Heart left ventricle (tissue), 16 donors: ENCODE results near the gene IL23R. TPM values are rescaled to one million over a fixed set of nuclear protein-coding genes. Genes with fewer than 3 reads are reported as not detected.
"Not testable (repeated sequence)": the region's sequence is repeated elsewhere in the genome, so short reads cannot be mapped to it uniquely, and the experiment has no call there.

Source experiments
- ATAC-seq, 4 donors: fragments of 200-7000 bp; cut with Tn5 transposase; one replicate each; pipeline ENCODE4 v1.9.1; 2020 to 2022; ENCODE audit warnings: moderate library complexity in 4 of 4, mild to moderate bottlenecking in 3 of 4, moderate number of reproducible peaks in 1 of 4
- DNase-seq, 5 donors: peaks; one replicate each; pipeline ENCODE4 v3.0.0-alpha.2; 2020
- H3K27ac ChIP-seq, 12 donors: fragments of 200-600 bp; sonication (generic) in 4 of 12; one replicate each; pipeline versions ENCODE4 v1.5.0 to v1.8.0; 2016 to 2022; ENCODE audit warnings: mild to moderate bottlenecking in 2 of 12
- H3K27me3 ChIP-seq, 9 donors: fragments of 200-600 bp; sonication (generic) in 2 of 9; one replicate each; pipeline versions ENCODE4 v1.5.1 to v1.8.0; 2016 to 2022; ENCODE audit warnings: mild to moderate bottlenecking in 3 of 9
- H3K36me3 ChIP-seq, 9 donors: fragments of 200-600 bp; sonication (generic) in 2 of 9; one replicate each; pipeline versions ENCODE4 v1.5.0 to v1.8.0; 2018 to 2022; ENCODE audit warnings: mild to moderate bottlenecking in 2 of 9
- H3K4me1 ChIP-seq, 12 donors: fragments of 200-600 bp; sonication (generic) in 4 of 12; one replicate each; pipeline versions ENCODE4 v1.5.0 to v1.8.0; 2016 to 2022; ENCODE audit warnings: mild to moderate bottlenecking in 3 of 12
- H3K4me3 ChIP-seq, 12 donors: fragments of 200-600 bp; sonication (generic) in 4 of 12; one replicate each; pipeline versions ENCODE4 v1.5.0 to v1.8.0; 2017 to 2022; ENCODE audit warnings: mild to moderate bottlenecking in 9 of 12, moderate library complexity in 4 of 12
- H3K9me3 ChIP-seq, 12 donors: fragments of 200-600 bp; sonication (generic) in 4 of 12; one replicate each; pipeline versions ENCODE4 v1.5.0 to v1.8.0; 2016 to 2022; ENCODE audit warnings: mild to moderate bottlenecking in 1 of 12
- CTCF ChIP-seq, 12 donors: fragments of 200-600 bp; sonication (generic) in 4 of 12; IDR thresholded peaks; one replicate each; pipeline versions ENCODE4 v1.5.0 to v1.8.0; 2018 to 2022; ENCODE audit warnings: antibody characterized with exemption in 12 of 12, mild to moderate bottlenecking in 5 of 12
- POLR2A ChIP-seq, 2 donors: fragments of 450-650 bp; IDR thresholded peaks; one replicate each; pipeline ENCODE4 v1.6.1; 2017; ENCODE audit warnings: antibody characterized with exemption in 2 of 2, mild to moderate bottlenecking in 2 of 2, moderate library complexity in 2 of 2
- WGBS, 4 donors: extraction: QIAGEN DNeasy Blood & Tissue Kit in 2 of 4; methylation state at CpG; one replicate each; pipeline versions ENCODE4 v1.1.5 to v1.1.7; 2013 to 2018; 5-methylcytosine and 5-hydroxymethylcytosine counted together
- intact Hi-C, 10 donors: fragments of 100-400 bp; cut with DNase I; formaldehyde crosslinking; loops; one replicate each; pipeline versions ENCODE4 v1.11.1 to v1.14.2; 2022
- polyA plus RNA-seq, 2 donors: library from polyadenylated mRNA; stranded (reverse); fragments of 200-250 nt; gene quantifications; one replicate each; pipeline ENCODE4 v1.2.3, GENCODE V29; 2013
- total RNA-seq, 9 donors: library from RNA; depleted of rRNA in 2 of 9; stranded (reverse); fragments of >200 nt in 2 of 9; fragmentation: NEBNext Ultra II Directional in 3 of 9; extraction: Animal tissue kit (Norgen Biotek cat#: 25700) in 3 of 9; gene quantifications; one replicate each; pipeline versions ENCODE4 v1.1.0 to v1.2.4, GENCODE V29; 2016 to 2023
- donor health status: ischemic (EF 13 %, LVEDD 7.1; RV severe dilation, severe dysfunction).
- donor health status: healthy with polysubstance abuse.
- donor health status: DM: no; HTN: yes; CAD: no.
- donor health status: DM: no; HTN: no; CAD: no.
- donor health status: ischemic (EF 25% LVEDD 6.9; RV normal size, moderate dysfunction).
- donor health status: ischemic (EF 25% LVEDD 5.7; RV mildly dilated, moderate dysfunction).
- donor health status: healthy.
- donor health status: DM: yes; HTN: yes; CAD: no.
- donor health status: ischemic (EF 35%, LVEDD 5.7; RV mildly dilated, moderate dysfunction).
- donor health status: nonischemic (EF 11% LVEDD 7.7; RV severe dilation, severe dysfunction).
- donor health status: DM: yes; HTN: yes; CAD: no.
- donor health status: PGD.
- donor health status: ischemic (EF 29% LVEDD 5.4; RV normal size, mild dysfunction).
- donor health status: nonischemic (EF 23%, LVEDD 6.1; RV moderate dilation, normal function).

Gene IL23R
- total and polyA plus RNA-seq, 11 donors: not detected

GRCh38 chr1:67201891-67202290 lies 35.6 kb downstream of the IL23R start:
- H3K9me3 ChIP-seq: no peaks in the 10 kb centered on the region
- DNase-seq (no peak), ATAC-seq (no peak)
- no peak for TF ChIP-seq POLR2A (IDR thresholded peaks at IDR 0.05)
- TF ChIP-seq CTCF (IDR thresholded peaks at IDR 0.05): no peak
- no peak overlapping the region for H3K27ac ChIP-seq
- 85 to 92% (median 87%) methylated on average over 1 of the region's 1 CpG for WGBS, 4 donors
- no peak overlapping the region for H3K4me3 ChIP-seq
- H3K4me1 ChIP-seq: no peaks in the 10 kb centered on the region
- H3K27me3 ChIP-seq: no peaks in the 10 kb centered on the region
- intact Hi-C loops: no loop called here
- no peaks in the 10 kb centered on the region for H3K36me3 ChIP-seq

- H3K27ac ChIP-seq: no peak overlapping the region
- DNase-seq: no peak
- no peak for ATAC-seq
- TF ChIP-seq POLR2A (IDR thresholded peaks at IDR 0.05) (no peak), CTCF (IDR thresholded peaks at IDR 0.05) (no peak)
- H3K4me1 ChIP-seq: no peaks in the 10 kb centered on the region
- intact Hi-C loops: no loop called here
- WGBS, 4 donors: 71 to 85% (median 78%) methylated on average over 8 of the region's 8 CpGs
- H3K27me3 ChIP-seq: peaks cover 0 to 2% (median 0%) of the 10 kb centered on the region in 9 donors
- H3K4me3 ChIP-seq: no peak overlapping the region
- H3K36me3 ChIP-seq: no peaks in the 10 kb centered on the region
- H3K9me3 ChIP-seq: no peaks in the 10 kb centered on the region
Observed at GRCh38 chr1:67204298-67204980, 38.2 kb downstream of the IL23R start.

GRCh38 chr1:67207398-67207797 lies 41.1 kb downstream of the IL23R start:
- not testable (repeated sequence) for DNase-seq, H3K4me3 ChIP-seq, H3K9me3 ChIP-seq, H3K27me3 ChIP-seq, H3K36me3 ChIP-seq, H3K27ac ChIP-seq, ATAC-seq, H3K4me1 ChIP-seq
- 87 to 91% (median 89%) methylated on average over 5 of the region's 5 CpGs for WGBS, 4 donors
- intact Hi-C loops: loop anchor here in 1 of 10 donors (5.0 kb wide), 1 partner anchor 210 kb away; no protein-coding TSS in a partner anchor

DNA sequence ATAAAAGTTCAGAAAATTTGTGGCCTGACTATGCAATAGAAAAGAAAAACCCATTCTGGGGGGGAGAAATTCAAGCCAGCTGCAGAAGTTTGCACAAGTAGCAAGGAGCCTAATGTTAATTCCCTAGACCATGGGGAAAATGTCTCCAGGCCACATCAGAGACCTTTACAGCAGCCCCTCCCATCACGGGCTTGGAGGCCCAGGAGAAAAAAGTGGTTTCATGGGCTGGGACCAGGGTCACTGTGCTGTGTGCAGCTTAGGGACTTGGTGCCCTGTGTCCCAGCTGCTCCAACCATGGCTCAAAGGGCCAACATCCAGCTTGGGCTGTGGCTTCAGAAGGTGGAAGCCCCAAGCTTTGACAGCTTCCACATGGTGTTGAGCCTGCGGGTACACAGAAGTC lies 42.0 kb downstream of the IL23R start:
- Histone ChIP-seq H3K9me3 (no peaks in the 10 kb centered on the region), H3K4me1 (no peaks in the 10 kb centered on the region)

More for the DNA sequence above, 42.0 kb downstream of the IL23R start:
- TF ChIP-seq POLR2A (IDR thresholded peaks at IDR 0.05) (no peak), CTCF (IDR thresholded peaks at IDR 0.05) (no peak)
- ATAC-seq (no peak), DNase-seq (no peak)
- Histone ChIP-seq H3K36me3 (no peaks in the 10 kb centered on the region), H3K27me3 (peaks cover 0 to 4% (median 0%) of the 10 kb centered on the region in 9 donors), H3K4me3 (no peak overlapping the region), H3K27ac (no peak overlapping the region)
- intact Hi-C loops: loop anchor here in 1 of 10 donors (5.0 kb wide), 1 partner anchor 211 kb away; no protein-coding TSS in a partner anchor
- 53 to 92% (median 79%) methylated on average over 2 of the region's 2 CpGs for WGBS, 4 donors
